ENCODE results near the gene PPP4R2. TPM values are rescaled to one million over a fixed set of nuclear protein-coding genes. Genes with fewer than 3 reads are reported as not detected.

PPP4R2 gene
- polyA plus RNA-seq, 3 donors = 6.5 to 31.5 (median 20.1) TPM

DNA sequence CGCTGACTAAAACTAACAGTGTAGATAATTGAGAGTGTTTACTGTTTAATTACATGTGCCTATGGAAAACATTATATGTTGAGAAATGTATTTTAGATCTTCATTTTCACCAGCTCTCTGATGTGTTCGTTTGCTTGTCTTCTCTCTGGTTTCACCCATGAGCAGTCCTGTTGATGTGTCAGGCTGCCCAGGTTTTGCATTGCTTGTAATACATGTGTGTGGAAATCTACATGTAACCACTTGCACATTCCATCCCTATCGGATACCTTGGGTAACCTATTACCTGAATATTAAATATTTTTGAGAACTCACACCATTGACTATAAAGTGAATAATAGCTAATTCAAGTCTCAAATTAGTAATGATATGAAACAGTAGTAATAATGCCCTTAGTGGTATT, 13.1 kb downstream of the PPP4R2 start:
- H3K27ac ChIP-seq (ENCODE audit: low read depth, low read length) = no peak overlapping the region
- WGBS, 3 donors = 72 to 80% (median 76%) methylated on average over 3 of the region's 3 CpGs

DNA sequence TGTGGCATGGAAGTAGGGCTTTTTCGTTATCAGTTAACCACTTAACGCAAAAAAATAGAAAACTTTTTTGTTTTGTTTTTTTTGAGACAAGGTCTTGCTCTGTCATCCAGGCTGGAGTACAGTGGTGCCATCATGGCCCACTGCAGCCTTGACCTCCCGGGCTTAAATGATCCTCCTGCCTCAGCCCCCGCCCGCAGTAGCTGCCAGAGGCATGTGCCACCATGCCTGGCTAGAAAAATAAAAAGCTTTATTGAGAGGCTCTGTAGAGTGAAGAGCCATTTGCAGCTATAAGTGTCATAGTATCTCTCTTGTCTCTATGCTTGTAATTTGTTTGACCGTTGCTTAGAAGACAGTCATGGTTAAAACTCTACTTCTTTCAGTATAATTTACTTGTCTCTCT, 13.5 kb downstream of the PPP4R2 start:
- WGBS, 3 donors = 90 to 96% (median 95%) methylated on average over 6 of the region's 6 CpGs
- H3K27ac ChIP-seq (ENCODE audit: low read depth, low read length) = no peak overlapping the region

DNA sequence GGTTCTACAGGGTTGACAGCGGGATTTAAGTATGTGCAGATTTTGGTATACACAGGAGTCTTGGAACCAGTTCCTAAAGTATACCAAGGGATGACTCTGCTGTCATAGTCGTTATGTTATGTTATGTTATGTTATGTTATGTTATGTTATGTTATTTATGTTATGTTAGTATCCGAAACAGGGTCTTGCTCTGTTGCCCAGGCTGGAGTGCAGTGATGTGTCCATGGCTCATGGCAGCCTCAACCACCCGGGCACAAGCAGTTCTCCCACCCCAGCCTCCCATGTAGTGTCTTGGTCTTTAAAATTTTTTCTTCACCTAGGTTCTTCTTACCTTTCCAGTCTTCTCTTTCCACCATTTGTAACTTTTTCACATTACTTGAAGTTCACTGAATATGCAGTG, 21.7 kb downstream of the PPP4R2 start:
- WGBS, 3 donors = 90 to 95% (median 94%) methylated on average over 4 of the region's 4 CpGs
- no peak overlapping the region for H3K27ac ChIP-seq (ENCODE audit: low read depth, low read length)

DNA sequence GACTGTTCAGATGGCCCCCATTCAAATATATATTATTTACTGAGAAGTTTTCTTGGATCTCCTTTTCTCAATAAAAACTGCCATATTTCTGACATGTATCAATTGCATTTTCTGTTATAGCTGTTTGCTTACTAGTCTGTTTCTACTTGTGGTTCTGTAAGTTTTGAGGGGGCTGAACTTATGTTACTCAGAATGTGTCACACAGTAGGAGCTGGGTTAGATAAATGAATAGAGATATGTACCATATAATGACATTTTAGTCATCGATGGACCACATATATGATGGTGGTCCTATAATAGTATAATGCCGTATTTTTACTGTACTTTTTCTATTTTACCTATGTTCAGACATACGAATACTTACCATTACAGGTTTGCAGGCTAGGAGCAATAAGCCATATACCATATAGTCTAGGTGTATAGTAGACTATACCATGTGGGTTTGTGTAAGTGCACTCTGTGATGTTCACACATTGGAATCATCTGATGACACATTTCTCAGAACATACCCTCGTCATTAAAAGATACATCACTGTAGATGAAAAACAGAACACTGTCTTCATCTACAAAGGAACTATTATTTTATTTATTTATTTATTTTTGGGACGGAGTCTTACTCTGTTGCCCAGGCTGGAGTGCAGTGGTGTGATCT, 22.3 kb downstream of the PPP4R2 start:
- WGBS, 3 donors = 75 to 91% (median 78%) methylated on average over 5 of the region's 5 CpGs
- no peak overlapping the region for H3K27ac ChIP-seq (ENCODE audit: low read depth, low read length)

DNA sequence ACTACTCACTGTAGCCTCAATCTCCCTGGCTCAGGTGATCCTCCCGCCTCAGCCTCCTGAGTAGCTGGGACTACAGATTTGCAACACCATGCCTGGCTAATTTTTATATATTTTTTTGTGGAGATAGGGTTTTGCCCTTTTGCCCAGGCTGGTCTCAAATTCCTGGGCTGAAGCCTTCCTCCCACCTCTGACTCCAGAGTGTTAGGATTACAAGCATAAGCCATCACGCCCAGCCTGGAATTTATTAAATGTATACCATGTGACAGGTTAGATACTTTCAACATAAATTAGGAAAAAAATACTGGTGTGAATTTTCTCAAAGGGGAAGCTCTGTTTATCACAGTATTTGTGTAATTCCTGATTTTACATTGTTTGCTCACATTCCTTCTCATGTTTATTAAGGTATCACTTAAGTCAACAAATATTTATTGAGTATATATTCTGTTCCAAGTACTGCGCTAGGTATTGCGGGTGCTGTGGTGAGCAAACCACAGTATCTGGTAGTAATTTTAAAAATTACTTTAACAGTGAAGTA, 24.8 kb downstream of the PPP4R2 start:
- H3K27ac ChIP-seq (ENCODE audit: low read depth, low read length) = no peak overlapping the region
- 27 to 88% (median 48%) methylated on average over 4 of the region's 4 CpGs for WGBS, 3 donors

DNA sequence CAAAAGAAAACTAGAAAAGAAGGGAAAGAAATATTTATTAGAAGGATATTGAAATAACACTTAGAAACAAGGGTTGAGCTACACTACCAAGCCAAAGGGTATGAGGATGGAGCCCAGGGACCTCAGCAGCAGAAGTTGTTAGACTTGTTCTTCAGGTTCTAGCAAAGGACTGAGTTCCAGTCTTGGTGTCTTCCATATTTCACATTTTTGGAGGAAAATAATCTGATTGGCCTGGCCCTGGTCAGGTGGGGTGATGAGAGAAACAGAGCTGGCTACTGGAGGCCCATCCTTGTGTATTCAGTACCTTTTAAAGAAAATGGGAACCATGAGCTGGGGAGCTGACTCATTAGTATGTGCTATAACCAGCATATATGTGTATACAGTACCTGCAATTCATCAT, 28.2 kb downstream of the PPP4R2 start:
- no peak overlapping the region for H3K27ac ChIP-seq (ENCODE audit: low read depth, low read length)

DNA sequence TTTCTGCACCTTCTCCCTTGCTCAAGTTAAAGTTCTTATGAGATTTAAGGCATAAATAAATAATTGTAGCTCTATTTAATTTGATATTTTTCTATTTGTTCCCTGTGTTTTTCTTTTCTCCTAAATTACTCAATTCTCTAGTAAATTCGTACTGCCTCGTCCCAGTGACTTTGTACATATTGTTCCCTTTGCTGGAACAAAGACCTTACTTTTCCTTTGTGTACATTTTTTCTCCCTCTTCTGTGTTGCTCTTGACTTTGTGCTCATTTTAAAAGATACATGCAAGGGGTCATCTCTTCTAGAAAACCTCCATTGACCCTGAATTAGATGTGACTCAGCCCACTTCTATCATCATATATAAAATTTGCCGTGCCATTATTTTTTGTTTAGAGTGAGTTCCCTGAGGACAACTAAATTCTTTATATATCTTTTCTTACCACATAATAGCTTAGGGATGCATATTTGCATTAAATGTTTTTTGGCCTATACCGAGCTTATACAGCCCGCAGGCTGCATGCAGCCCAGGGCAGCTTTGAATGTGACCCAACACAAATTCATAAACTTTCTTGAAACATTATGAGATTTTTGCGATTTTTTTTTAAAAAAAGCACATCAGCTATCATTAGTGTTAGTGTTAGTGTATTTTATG, 29.6 kb downstream of the PPP4R2 start:
- WGBS, 3 donors = 73 to 80% (median 75%) methylated on average over 6 of the region's 6 CpGs
- no peak overlapping the region for H3K27ac ChIP-seq (ENCODE audit: low read depth, low read length)

DNA sequence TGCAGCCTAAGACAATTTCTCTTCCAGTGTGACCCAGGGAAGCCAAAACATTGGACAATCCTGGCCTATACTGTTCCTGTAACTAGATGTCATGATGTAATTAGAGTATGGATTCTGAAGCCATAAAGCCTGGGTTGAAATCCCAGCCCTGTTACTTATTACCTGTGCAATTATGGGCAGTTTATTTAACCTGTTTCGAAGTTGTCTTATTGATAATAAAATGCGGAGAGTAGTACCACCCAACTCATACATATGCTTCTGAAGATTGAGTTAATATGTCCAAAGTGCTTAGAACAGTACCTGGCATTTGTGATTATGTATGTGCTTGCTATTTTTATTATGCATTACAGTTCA, 30.1 kb downstream of the PPP4R2 start:
- no peak overlapping the region for H3K27ac ChIP-seq (ENCODE audit: low read depth, low read length)
- WGBS, 3 donors = 86 to 99% (median 98%) methylated on average over 2 of the region's 2 CpGs

DNA sequence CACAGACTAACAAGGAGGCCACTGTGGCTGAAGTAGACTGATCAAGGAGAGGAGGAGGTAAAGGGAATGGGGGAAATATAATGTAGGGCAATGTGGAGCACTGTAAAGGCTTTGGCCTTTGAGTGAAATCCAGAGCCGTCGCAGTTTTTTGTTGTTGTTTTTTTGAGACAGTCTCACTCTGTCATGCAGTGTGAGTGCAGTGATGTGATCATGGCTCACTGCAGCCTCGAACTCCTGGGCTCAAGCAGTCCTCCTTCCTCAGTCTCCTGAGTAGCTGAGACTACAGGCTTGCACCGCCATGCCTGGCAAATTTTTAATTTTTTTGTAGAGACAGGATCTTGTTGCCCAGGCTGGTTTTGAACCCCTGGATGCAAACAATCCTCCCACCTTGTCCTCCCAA, 32.2 kb downstream of the PPP4R2 start:
- H3K27ac ChIP-seq (ENCODE audit: low read depth, low read length) = no peak overlapping the region
- WGBS, 3 donors = 68 to 93% (median 69%) methylated on average over 4 of the region's 4 CpGs

DNA sequence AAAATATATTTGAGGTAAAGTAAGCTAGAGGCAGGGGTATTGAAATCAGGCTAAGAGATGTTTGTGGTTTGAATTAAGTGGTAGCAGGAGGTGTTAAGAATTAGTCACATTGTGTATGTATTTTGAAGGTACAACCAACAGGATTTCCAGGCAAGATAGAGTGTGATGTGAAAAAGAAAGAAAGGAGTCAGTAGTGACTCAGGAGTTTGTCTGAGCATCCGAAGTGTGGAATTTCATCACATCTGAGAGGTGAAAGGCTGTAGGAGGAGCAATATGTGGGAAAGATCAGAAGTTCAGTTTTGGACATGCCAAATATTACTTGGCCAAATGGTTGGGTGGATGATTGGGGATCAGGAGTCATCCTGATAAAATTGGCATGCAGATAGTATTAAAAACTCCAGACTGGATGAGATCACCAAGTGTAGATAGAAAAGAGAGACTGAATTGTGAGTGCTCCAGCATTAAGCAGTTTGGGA, 32.7 kb downstream of the PPP4R2 start:
- WGBS, 3 donors = 24 to 49% (median 28%) methylated on average over 1 of the region's 1 CpG
- no peak overlapping the region for H3K27ac ChIP-seq (ENCODE audit: low read depth, low read length)

DNA sequence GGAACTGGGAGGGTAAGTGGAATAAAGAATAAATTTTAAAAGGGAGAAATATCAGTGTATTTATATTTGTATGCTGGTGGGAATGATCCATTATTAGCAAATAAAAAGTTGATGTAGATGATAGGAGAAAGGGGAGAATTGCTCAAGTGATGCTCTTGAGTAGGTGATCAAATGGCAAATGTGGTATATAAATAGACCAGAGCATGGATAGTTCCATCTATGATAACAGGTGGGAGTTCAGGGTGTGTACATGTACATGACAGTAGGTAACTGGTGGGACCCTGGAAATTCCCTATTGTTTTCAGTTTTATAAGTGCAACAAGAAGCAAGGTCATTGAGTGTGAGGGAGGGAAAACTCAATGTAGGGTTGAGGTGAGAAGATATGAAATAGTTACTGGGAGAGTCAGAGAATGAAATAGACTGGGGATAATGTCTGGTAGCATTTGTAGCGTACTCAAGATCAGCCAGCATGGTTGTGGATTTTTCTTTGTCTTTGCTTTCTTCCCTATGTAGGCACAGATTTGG, 33.5 kb downstream of the PPP4R2 start:
- H3K27ac ChIP-seq (ENCODE audit: low read depth, low read length) = no peak overlapping the region
- WGBS, 3 donors = 96 to 100% (median 96%) methylated on average over 1 of the region's 1 CpG

DNA sequence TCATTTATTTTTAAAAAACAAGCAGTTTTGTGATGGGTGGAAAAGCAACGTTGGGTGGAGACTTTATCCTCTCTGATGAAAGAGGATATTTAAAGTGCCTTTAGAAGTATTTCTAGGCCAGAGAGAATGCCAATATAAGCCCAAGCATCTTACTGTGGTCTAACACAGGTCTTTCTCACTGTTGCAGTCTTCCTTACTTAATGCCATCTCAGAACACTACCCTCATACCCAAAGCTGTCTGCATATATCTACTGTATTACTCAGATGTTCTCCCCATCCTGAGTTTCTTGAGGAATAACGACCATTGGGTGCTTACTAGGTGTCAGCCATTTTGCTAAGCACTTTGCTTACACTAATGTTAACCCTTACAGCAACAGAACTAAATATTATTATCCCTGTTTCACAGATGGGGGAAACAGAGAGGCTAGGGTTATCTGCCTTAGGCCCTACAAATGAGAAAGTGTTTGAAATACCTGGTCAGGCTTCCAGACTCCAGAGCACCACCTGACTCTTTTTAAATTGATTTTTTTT, 35.0 kb downstream of the PPP4R2 start:
- 48 to 52% (median 49%) methylated on average over 2 of the region's 2 CpGs for WGBS, 3 donors
- H3K27ac ChIP-seq (ENCODE audit: low read depth, low read length) = no peak overlapping the region

DNA sequence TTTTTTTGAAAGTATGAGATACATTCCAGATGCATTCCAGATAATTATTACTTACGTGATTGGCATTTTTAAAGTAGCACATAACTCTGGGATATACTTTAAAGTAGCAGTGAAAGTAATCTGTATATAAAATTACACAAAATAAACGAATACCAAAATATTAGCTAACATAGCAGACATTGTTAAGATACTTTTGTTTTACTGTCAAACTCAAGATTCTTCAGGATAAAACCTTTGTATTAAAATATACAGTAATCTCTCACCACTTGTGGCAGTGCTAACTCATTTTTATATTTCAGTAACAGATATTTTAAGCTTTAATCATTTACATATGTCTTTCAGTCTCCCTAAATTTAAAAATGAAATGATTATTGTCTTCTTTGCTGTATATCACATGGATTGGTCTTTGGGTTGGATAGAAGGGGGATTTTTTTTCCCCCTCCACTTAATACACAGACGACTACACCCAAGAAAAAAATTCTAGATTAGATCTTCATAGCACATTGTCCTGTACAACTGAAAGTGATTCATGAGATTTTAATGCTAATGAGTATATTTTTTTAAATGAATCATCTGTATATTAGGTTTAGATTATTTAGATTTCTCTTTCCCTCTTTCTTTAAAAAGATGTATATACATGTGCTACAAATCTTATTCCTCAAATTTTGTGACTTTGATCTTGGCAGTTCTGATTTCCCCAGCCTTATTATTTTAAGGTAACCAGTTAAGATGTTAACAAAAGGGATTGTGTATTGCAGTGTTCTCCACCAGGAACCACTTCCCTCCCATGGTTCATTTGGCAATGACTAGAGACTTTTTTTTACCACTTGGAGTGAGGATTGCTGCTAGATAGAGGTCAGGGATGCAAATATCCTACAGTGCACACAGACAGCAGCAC, 40.3 kb downstream of the PPP4R2 start:
- no peak overlapping the region for H3K27ac ChIP-seq (ENCODE audit: low read depth, low read length)
- 61 to 70% (median 63%) methylated on average over 3 of the region's 3 CpGs for WGBS, 3 donors

DNA sequence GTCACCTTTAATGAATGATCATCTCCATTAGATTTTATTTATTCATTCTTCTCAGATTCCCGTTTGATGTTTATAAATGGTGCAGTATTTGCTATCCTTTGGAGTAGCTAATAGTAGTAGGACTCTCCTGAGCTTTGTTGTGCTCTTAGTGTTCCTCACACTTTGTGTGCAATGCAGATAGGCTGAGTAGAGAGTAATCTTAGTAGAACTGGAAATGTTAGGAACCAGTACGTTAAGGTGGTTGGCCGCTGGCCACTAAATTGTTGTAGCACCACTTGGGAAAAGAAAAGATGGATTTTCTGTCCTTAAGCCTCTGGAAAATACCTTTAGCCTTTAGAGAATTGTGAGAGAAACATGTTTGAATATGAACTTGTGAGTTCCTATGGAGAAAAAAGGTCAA, 44.9 kb downstream of the PPP4R2 start:
- WGBS, 3 donors = 14 to 47% (median 47%) methylated on average over 3 of the region's 3 CpGs
- no peak overlapping the region for H3K27ac ChIP-seq (ENCODE audit: low read depth, low read length)

DNA sequence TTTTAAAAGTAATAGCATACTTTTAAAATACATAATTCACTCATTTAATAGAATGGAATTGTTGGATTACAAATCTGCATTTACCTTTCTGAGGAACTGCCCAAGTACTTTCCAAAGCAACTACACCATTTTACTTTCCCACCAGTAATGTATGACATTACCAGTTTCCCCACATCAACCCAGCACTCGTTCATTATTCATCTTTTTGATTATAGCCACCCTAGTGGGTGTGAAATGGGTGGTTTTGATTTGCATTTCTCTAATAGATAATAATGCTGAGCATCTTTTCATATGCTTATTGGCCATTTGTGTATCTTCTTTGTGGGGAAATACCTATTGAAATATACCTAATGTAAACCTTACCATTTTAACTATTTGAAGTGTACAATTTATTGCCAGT, 46.8 kb downstream of the PPP4R2 start:
- H3K27ac ChIP-seq (ENCODE audit: low read depth, low read length) = no peak overlapping the region

DNA sequence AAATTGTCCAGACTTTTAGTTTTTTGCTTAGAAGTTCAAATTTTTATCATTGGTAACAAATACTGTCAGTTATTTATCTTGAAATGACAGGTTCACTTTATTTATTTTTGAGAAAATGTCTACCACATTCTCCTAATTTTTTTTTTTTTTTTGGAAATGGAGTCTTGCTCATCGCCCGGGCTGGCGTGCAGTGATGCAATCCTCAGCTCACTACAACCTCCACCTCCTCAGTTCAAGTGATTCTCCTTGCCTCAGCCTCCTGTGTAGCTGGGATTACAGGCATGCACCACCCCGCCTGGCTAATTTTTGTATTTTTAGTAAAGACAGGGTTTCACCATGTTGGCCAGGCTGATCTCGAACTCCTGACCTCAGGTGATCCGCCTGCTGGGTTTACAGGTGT, 48.8 kb downstream of the PPP4R2 start:
- 68 to 87% (median 74%) methylated on average over 6 of the region's 6 CpGs for WGBS, 3 donors
- no peak overlapping the region for H3K27ac ChIP-seq (ENCODE audit: low read depth, low read length)

More for the DNA sequence above, 46.8 kb downstream of the PPP4R2 start:
- 77 to 83% (median 78%) methylated on average over 1 of the region's 1 CpG for whole genome bisulfite sequencing, 3 donors

DNA sequence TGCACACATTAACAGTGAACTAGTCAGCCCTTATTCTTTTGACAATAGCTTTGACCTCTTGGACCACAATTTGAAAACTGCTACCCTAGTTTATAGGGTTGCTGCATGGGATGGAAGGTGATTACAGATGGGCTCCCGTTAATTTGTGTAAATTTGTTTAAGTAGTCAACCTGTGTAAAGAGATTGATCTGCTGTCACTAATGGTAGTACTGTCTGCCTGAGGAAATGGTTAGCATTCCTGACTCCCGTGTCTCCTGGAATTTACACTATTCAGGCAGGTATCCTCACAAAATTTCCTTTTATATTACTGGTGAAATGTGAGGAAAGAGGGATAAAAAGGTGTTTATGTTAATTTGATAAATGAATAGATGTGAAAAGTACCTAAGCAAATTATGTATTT, 49.6 kb downstream of the PPP4R2 start:
- 35 to 68% (median 66%) methylated on average over 2 of the region's 2 CpGs for WGBS, 3 donors
- H3K27ac ChIP-seq (ENCODE audit: low read depth, low read length) = no peak overlapping the region

DNA sequence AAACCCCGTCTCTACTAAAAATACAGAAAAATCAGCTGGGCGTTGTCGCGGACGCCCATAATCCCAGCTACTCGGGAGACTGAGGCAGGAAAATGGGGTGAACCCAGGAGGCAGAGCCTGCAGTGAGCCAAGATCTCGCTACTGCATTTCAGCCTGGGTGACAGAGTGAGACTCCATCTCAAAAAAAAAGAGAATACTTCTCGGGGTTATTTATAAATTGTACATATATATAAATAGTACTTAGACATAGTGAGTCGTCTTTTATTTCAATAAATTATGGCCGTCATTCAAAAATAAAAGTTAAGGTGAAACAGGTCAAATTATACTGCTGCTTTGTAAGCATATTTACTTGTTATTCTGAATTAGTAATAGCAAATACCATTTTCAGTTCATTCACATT, 52.7 kb downstream of the PPP4R2 start:
- no peak overlapping the region for H3K27ac ChIP-seq (ENCODE audit: low read depth, low read length)
- WGBS, 3 donors = 90 to 94% (median 92%) methylated on average over 10 of the region's 10 CpGs

DNA sequence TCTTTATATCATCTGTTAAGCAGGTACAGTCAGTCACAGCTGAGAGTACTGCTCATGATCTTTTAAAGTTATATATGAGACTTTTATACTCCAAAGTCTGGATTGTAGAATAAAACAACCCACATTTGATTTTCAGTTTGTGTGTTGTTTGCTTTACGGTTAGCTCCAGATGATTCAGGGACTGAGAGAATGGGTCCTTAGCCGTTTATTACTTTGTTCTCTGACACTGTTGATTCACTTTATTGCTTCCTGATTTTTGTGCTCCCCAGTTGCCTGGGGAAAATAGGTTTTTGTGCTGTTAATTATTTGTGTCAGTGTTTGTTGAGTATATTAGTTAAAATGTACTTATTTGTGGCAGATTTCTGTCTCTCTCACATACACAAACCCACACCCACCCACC, 56.2 kb downstream of the PPP4R2 start:
- WGBS, 3 donors = 49 to 72% (median 50%) methylated on average over 2 of the region's 2 CpGs
- H3K27ac ChIP-seq (ENCODE audit: low read depth, low read length) = no peak overlapping the region

Measured in adipose tissue (tissue), 3 donors.